T follicular helper cell (primary cell): ENCODE measurements around the gene LMTK3.
"Not testable (repeated sequence)": the region's sequence is repeated elsewhere in the genome, so short reads cannot be mapped to it uniquely, and the experiment has no call there.

Source experiments
- DNase-seq: peaks from one replicate; pipeline ENCODE4 v3.0.0-alpha.2; 2020; ENCODE audit warnings: low read depth

LMTK3 gene

GRCh38 chr19:48539503-48540096 is 28.0 kb upstream of the LMTK3 start:
- DNase-seq, result no peak

DNA sequence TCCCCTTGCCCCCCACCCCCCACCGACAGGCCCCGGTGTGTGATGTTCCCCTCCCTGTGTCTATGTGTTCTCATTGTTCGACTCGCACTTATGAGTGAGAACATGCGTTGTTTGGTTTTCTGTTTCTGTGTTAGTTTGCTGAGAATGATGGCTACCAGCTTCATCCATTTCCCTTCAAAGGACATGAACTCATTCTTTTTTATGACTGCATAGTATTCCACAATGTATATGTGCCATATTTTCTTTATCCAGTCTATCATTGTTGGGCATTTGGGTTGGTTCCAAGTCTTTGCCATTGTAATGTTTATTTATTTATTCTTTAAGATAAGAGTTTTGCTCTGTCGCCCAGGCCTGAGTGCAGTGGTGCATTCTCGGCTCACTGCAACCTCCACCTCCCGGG is 26.4 kb upstream of the LMTK3 start:
- DNase-seq, result not testable (repeated sequence)

GRCh38 chr19:48537541-48537940 is 25.9 kb upstream of the LMTK3 start:
- DNase-seq, result no peak

GRCh38 chr19:48533770-48534169 is 22.1 kb upstream of the LMTK3 start:
- no peak for DNase-seq

DNA sequence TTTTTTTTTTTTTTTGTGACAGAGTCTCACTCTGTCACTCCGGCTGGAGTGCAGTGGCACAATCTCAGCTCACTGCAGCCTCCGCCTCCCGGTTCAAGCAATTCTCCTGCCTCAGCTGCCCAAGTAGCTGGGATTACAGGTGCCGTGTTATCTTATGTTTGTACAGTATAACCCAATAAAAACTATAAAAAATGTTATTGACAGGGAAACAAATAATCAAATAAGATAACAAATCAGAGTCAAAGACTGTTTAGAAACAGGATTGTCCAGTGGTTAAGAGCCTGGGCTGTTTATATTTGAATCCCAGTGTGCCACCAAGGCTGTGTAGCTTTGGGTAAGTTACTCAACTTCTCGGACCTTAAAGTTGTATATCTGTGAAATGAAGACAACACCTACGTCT is 19.1 kb upstream of the LMTK3 start:
- no peak for DNase-seq

- no peak for DNase-seq
Measured at GRCh38 chr19:48530066-48530720, 18.6 kb upstream of the LMTK3 start.

- no peak for DNase-seq
Measured at GRCh38 chr19:48529156-48529555, 17.5 kb upstream of the LMTK3 start.

DNA sequence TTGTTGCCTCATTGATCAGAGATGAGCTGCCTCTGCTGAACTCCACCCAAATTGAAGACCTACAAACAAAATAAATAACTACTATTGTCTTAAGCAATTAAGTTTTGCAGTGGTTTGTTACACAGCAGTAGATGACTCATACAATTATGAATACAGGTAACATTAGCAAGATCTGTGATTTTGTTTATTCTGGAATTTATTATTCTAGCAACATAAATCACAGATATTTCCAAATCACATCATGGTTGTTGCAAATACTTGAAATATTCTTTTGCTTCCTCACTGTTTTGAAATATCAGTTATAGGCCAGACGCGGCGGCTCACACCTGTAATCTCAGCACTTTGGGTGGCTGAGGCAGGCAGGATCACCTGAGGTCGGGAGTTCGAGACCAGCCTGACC is 13.1 kb upstream of the LMTK3 start:
- DNase-seq, result no peak

DNA sequence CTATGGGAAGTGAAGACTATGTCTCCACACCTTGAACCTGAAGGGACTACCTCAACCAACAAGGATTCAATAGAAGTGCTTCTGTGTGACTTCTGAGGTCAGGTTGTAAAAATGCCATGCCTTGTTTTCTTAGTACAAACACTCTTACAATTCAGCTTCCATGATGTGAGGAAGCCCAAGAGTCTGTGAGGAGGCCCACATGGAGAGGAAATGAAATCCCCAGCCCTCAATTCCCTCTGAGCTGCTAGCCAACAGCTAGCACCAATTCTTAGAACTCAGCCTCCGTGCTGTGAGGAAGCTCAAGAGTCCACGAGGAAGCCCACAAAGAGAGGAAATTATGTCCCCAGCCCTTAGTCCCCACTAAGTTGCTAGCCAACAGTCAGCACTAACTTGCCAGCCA is 12.6 kb upstream of the LMTK3 start:
- DNase-seq, result no peak

DNA sequence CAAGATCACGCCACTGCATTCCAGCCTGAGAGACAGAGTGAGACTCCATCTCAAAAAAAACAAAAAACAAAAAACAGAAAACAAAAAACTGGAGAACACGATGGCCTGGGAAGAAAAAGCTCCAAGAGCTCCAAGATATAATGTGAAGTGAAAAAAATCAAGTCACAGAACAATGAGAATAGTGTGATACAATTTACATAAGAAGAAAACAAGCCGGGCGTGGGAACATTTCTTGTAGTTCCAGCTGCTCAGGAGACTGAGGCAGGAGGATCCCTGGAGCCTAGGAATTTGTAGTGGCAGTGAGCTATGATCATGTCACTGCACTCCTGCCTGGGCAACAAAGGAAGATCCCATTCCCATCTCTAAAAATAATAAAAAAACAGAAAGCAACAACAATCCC is 8.5 kb upstream of the LMTK3 start:
- no peak for DNase-seq

DNA sequence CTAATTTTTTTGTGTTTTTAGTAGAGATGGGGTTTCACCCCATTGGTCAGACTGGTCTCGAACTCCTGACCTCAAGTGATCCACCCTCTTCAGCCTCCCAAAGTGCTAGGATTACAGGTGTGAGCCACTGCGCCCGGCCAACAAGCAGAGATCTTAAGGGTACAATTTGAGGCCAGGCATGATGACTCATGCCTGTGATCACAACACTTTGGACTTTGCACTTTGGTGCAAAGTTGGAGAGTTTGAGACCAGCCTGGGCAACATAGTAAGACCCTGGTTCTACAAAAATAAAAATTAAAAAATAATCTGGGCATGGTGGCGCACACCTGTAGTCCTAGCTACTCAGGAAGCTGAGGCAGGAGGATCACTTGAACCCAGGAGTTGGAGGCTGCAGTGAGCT is 7.8 kb upstream of the LMTK3 start:
- DNase-seq, result not testable (repeated sequence)

DNA sequence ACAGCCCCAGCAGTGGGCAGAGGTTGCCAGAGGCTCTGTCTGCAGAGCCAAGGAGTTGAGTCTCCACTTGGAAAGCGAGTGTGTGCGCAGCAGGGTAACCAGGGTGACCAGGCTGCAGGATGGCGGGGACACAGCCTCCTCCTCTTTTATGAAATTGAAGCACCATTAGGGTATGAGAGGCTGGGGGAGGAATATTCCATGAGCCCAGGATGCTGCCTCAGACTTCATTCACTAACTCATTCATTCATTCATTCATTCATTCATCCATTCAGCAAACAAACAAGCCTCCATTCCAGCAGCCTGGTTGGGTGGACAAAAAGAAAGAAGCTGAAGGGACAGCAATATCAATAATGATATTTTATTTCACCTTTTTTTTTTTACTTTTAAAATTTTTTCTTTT is 6.6 kb upstream of the LMTK3 start:
- DNase-seq, result no peak

DNA sequence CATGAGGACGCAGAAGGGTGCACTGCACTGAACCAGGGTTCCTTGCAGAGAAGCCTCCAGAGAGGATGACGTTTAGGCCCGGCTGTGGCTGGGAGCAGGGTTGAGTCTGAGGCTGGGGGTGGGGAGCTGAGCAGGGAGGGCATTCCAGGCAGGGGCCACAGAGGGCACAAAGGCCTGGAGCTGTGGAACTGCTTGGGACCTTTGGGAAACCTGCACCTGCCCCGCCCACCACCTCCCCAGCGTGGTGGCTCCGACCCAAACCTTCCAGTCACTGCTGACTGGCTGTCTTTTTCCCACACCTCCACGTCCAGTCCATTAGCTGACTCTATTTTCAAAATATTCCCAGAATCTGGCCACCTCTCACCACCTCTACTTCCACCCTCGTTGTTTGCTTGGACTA is 4.9 kb upstream of the LMTK3 start:
- no peak for DNase-seq

GRCh38 chr19:48514123-48514458 is 2.5 kb upstream of the LMTK3 start:
- no peak for DNase-seq

GRCh38 chr19:48513289-48514122 is 1.9 kb upstream of the LMTK3 start:
- peak; percentile 71 for DNase-seq

DNA sequence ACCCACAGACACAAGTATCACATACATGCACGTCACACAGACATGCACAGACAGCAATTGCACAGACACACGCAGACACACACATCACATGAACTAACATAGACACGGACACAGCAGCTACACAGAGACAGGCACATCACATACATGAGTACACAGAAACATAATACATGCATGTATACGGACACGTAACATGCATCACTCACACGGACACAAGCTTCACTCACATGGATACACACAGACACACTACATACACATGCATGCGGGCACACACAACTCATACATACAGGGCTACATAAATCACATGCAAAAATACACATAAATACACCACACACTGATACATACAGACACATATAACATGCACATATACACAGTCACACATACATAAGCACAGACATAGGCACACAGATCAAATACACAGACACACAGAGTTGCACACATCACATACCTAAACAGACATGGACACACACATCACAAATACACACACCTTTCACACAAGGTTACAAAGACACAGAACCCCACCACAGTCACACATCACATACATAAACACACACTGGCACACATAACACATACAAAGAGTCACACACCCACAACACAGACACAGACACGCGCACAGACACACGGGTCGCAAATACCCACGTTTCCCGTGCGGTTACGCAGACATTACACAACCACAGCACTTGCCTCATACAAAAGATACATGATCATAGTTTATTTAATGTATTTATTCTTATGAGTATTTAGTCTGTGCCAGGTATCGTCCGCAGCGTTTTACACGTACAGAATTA is 1.1 kb upstream of the LMTK3 start:
- no peak for DNase-seq

- no peak for DNase-seq
Measured at GRCh38 chr19:48511321-48511731, 309 bp downstream of the LMTK3 start.

GRCh38 chr19:48510421-48511268 is 990 bp downstream of the LMTK3 start:
- DNase-seq, result peak; percentile 71

- no peak for DNase-seq
Measured at GRCh38 chr19:48509467-48510194, 2.0 kb downstream of the LMTK3 start.

GRCh38 chr19:48508729-48509411 is 2.8 kb downstream of the LMTK3 start:
- DNase-seq, result no peak
